GM18517 (cell line): Measurements from ENCODE around the gene ATG4C.

Source experiments
- ATAC-seq: cut with Tn5 transposase; IDR thresholded peaks from one replicate; pipeline ENCODE4 v1.9.1; 2021; ENCODE audit warnings: mild to moderate bottlenecking, moderate library complexity; ENCODE audit not compliant: unreplicated experiment

The ATG4C gene

DNA sequence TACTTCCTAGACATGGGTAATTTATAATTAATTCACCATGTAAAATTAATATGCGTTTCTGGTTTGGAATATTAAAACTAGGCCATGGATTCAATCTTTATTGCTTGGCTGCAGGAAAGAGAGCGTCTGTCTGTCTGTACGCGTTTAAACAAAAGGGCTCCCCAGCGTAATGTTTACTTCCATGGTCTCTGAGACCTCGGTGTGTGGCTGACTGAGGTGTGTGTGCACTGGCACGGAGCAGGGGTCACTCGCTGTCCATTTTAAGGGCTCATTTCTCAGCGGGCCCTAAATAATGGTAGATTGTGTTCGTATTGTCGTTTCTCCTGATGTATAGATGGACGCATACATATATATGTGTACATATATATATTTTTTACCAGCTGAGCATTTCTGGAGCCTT is 119.6 kb downstream of the ATG4C start:
- no peak for ATAC-seq

DNA sequence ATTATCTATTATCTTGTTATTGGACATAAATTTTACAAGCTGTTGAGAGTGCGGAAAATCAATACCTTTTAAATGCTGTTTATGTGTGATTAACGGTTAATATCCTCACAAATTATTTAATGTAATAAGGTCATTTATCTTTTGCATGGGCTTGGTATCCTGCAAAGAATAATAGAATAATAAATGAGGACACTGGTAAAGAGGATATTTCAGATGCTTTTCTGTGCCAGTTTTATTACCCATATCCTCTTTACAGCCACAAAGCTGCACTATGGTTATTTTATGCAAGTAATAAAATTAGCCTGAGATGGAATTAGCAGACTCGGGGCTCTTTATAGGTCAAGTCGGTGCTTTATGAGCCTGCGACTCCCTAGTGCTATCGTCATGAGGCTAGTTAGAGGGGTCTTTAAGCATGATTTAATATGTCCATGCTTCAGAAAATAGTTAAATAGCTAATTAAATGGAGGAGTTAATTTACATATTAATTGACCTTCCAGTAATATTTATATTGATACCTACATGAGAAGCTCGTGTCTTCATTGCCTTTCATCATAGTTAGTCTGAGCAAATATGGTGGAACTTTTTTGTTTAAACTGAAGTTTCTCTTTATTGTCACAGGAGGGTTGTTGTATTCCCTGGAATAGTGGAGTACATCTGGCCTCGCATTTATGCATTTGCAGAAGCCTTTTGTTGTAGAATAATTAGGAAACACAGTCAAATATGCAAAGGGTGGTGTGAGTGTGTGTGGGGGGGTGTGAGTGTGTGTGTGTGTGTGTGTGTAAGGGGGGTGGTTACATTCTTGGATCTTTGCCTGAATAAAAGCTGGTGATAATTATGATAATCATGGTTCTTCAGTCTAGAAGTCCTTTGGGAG is 120.3 kb downstream of the ATG4C start:
- ATAC-seq = no peak

DNA sequence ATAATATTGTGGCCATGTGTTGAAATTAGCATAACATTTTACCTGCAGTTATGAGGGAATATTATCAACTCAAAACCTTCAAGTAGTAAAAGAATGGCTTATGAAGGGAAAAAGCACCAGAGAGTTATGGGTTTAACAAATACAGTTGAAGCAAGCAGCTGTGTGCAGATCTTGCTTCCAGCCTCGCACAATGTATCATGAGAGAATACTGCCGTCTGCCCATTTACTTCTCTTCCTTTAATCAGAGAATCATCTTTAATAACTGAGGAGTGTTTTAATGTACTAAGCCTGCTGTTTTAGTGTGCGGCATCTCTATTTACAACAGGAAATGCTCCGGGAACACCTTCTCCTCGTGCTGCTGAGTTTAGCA is 120.9 kb downstream of the ATG4C start:
- ATAC-seq = no peak

DNA sequence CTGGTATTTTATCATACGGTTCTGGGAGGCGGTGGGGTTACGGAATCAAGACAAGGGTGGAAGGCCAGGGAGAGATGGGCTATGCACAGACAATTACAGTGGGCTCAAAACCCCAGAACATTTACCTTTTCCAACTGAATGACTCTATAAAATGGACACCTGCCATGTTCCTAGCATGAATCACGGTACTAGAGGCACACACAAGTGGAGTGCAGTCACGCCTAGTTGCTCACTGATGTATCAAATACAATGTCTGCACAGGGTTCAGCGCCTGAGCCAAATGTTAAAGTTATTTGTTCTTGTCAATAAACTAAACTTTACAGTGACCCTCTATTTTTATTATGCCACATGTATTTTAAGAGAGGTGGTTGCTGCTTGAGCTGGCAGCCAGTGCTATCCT is 121.4 kb downstream of the ATG4C start:
- no peak for ATAC-seq

DNA sequence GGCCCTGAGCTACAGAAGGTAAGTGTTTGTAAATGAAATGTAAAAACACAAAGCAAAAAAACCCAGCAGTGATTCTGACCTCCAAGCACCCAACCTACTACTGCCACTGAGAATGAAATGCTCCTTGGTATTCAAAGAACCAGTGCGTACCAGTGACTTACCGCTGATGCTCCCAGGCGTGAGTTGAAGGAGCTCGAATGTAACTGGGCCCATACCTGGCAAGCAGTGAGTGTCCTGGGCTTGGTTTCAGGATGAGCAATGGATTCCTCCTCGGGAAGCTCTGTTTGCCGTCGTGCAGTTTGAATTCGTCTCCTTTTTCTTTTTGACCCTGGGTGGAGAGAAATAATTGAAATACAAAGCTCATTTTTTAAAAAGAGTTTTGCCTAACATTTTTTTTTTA is 121.9 kb downstream of the ATG4C start:
- no peak for ATAC-seq

- ATAC-seq = no peak
Observed at GRCh38 chr1:62906428-62906886, 122.5 kb downstream of the ATG4C start.

DNA sequence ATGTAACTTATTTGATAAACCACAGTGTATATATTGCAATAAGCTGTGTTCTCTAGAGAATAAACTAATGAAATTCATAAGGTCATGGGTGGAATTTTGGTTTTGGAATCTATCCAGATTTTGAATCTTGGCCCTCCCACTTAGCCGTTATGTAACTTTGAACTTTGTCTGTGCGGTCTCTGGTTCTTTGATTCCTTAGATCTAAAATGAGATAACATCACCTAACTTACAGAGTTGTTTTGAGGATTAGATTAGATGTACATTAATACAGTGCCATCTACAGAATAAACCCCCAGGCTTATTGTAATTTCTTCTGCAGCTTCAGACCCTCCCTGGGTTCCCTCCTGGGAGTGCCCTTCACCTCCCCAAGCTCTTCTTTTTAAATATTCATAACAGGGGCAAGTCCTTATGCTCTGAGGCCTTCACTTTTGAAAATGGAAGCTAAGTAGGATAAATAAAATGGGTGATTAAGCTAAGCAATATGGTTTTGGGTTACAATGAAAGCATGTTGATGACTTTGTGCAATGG is 124.3 kb downstream of the ATG4C start:
- ATAC-seq = no peak

DNA sequence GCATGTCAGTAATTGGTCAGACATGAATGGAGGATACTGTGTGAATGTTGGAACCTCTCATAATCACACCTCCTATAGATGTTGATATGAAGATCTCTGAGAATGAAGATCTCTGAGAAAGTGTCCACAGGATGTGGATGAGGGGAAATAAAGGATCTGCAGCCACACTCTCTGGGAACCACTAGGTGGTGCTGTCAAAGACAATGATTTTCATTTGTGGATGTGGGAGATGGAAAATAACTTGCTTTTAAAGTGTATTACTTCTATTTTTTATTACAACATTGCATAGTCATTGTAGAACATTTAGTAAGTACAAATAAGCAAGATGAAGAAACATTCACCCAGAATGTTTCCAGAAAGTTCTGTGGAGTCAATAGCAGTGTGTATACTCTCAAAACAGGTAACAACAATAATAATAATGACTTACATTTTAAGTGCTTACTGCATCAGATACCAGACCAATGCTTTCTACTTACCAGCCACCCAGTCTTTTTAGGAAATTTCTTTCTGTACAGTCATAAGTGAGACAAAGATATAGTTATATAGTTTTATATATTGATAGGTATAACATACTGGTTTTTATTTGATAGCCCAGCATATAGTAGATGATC is 128.2 kb downstream of the ATG4C start:
- no peak for ATAC-seq
